ENCODE results near the gene CTSL.
"Not testable (repeated sequence)": the region's sequence is repeated elsewhere in the genome, so short reads cannot be mapped to it uniquely, and the experiment has no call there.

Gene CTSL

GRCh38 chr9:87759980-87760379, 34.1 kb downstream of the CTSL start:
- not testable (repeated sequence) for DNase-seq (ENCODE audit: low read depth)

GRCh38 chr9:87760529-87760928, 34.6 kb downstream of the CTSL start:
- no peak for DNase-seq (ENCODE audit: low read depth)

- DNase-seq (ENCODE audit: low read depth): no peak
Measured at GRCh38 chr9:87763286-87763685, 37.4 kb downstream of the CTSL start.

- no peak for DNase-seq (ENCODE audit: low read depth)
Measured at GRCh38 chr9:87765521-87765920, 39.6 kb downstream of the CTSL start.

GRCh38 chr9:87766697-87767096, 40.8 kb downstream of the CTSL start:
- no peak for DNase-seq (ENCODE audit: low read depth)

GRCh38 chr9:87770616-87771315, 44.8 kb downstream of the CTSL start:
- DNase-seq (ENCODE audit: low read depth): no peak

GRCh38 chr9:87771316-87772006, 45.5 kb downstream of the CTSL start:
- DNase-seq (ENCODE audit: low read depth): no peak

GRCh38 chr9:87776481-87777379, 50.8 kb downstream of the CTSL start:
- no peak for DNase-seq (ENCODE audit: low read depth)

- DNase-seq (ENCODE audit: low read depth): no peak
Measured at GRCh38 chr9:87778996-87779395, 53.1 kb downstream of the CTSL start.
